Posterior cingulate gyrus (tissue), 11 donors: ENCODE measurements around the gene FAM83G.
A peak's percentile ranks its signal among the peaks of the same experiment; 100 is the strongest.

Source experiments
- DNase-seq, 10 donors: peaks; one replicate each; pipeline versions ENCODE4 v3.0.0 to v3.0.0-alpha.2; 2020 to 2021; ENCODE audit warnings: mixed read lengths in 3 of 10
- intact Hi-C: fragments of 100-400 bp; cut with DNase I; formaldehyde crosslinking; loops from one replicate; pipeline ENCODE4 v1.15.1; 2023

Gene FAM83G

DNA sequence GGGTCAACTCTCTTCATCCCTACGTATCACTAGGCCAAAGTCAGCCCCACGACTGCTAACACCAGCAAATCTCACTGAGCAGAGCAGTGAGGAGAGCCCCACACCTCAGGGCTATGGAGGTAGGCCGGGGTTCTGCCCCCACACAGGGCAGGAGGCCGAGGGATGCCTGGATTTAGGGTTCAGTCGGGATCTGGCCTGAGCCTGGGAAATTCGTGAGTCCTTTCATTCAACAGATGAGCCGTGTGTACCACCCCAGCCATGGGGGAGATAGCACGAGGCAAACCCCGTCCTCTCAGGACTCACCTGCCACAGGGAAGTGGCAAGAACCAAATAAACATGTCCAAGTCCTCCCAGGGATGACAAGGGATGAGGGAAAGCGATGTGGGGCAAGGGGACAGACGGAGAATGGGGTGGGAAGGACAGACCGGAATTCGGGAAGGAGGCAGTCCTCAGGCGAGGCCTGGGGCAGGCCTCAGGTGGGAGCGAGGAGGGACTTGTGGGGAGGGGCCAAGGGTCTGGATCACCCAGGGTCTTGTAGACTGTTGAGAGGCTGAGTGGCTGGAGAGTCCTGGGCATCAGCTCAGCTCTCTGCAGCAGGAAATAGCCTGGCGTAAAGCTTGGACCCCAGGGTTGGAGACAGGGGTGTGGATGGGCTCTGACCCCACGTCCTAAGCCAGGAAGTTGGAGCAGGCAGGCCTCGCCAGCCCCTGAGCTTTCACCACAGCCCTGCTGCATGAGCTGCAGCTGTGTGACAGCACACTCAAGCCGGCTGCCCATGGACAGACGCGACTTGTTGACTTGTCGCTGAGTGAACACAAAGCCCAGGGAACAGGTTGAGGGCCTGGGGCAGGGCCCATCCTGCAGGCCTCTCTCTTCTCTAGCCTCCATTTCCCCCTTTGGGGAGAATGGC, 7.9 kb upstream of the FAM83G start:
- intact Hi-C loops = no loop called here

DNA sequence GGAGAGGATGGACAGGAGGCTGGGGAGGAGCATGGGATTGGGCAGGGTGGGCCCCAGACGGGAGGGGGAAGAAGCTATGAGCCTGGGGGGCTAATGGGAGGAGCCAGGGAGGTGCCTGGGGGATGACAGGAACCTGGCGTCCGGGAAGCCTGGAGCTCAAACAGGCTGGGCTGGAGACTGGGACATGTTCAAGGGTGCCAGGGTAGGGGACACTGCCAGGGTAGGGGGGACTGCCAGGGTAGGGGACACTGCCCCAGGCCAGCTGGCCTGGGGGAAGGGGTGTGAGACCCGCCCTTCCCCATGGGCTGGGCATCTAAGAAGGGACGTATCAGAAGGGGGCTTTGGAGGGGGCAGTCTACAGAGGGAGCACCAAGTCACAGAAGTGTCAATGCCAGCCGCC, 7.0 kb upstream of the FAM83G start:
- intact Hi-C loops = no loop called here
- DNase-seq = peak in 2 of 10 donors; percentile 24 to 58

More for the DNA sequence above, 7.9 kb upstream of the FAM83G start:
- DNase-seq = peak in 2 of 10 donors; percentile 54 to 75

GRCh38 chr17:19010729-19011505, 6.4 kb upstream of the FAM83G start:
- intact Hi-C loops = no loop called here
- peak in 2 of 10 donors; percentile 54 to 63 for DNase-seq

- intact Hi-C loops = no loop called here
- DNase-seq = peak in 2 of 10 donors; percentile 27 to 48
These were observed 5.4 kb upstream of the FAM83G start for GRCh38 chr17:19009970-19010369.

- intact Hi-C loops = no loop called here
- DNase-seq = no peak
These were observed 2.1 kb upstream of the FAM83G start for GRCh38 chr17:19006698-19007097.

- intact Hi-C loops = no loop called here
- peak in 1 of 10 donors; percentile 51 for DNase-seq
These were observed 1.3 kb upstream of the FAM83G start for GRCh38 chr17:19005789-19006430.

GRCh38 chr17:19005137-19005773, 691 bp upstream of the FAM83G start:
- DNase-seq = peak in 1 of 10 donors; percentile 67
- intact Hi-C loops = no loop called here

- intact Hi-C loops = no loop called here
- DNase-seq = peak in 1 of 10 donors; percentile 86
These were observed 782 bp downstream of the FAM83G start for GRCh38 chr17:19003543-19004420.

DNA sequence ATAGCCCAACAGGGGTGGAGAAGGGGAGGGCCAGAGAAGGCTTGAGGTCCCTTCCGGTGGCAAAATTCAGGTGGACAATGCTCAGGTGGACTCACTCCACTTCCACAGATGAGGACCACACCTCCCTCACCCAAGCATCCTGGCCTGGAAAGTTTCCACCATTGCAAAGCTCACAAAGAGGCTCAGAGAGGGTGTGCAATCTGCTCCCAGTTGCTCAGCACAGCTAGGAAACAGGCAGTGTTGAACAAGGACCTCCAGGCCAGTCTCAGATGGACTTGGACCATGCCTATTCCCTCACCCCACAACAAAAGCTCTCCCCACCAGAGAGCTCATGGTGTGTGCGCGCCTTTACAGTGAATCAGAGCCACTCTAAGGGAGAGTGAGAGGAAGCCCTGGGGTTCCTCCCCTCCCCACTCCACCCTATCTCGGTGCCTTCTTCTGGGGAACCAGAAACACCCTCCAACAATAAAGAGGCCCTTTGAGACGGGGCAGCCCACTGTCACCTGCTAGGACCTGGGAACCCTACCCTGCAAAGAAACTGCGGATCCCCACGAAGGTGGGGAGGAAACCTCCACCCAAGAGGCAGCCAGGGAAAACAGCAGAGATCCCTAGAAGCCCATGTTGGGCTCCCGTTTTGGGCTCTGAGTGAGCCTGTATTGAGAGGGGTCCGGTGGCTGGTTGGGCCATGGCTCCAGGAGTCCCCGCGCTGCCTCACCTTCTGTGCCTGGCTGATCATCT, 1.6 kb downstream of the FAM83G start:
- intact Hi-C loops = no loop called here
- peak in 1 of 10 donors; percentile 27 for DNase-seq

- DNase-seq = peak in 1 of 10 donors; percentile 52
- intact Hi-C loops = no loop called here
These were observed 2.5 kb downstream of the FAM83G start for GRCh38 chr17:19001907-19002590.

DNA sequence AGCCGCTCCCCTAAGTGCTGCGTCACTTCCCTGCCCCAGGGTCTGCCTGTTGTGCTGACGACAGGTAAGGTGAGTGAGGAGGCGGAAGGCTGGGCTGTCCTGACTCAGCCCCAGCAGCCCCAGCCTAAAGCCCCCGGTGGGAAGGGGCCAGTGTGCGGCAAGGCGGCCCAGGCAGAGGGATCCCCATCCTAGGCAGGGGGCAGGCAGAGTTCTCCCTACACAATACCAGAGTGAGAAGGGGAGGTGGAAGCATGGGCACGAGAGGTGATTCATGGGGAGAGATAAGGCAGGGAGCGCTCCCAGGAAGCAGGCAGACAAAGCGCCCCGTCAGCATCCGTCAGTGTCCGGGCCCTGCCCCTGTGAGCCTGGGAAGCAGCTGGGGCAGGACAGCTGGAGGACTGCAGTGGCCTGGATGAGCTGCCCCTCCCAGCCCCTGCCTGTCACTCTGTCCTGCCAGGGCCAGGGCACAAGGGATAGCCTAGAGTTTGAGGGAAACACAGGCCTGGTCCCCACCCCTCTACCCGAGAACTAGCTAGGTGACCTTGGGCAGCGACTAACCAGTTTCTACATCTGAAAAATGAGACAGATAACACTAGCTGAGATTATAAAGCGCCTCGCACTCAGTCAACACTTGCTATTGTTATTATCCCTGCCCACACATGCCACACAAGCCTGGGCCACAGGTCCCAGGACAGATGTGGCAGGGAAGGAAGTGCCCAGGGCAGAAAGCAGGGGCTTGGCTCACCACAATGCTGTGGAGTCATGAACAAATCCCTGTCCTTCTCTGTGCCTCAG, 3.8 kb downstream of the FAM83G start:
- DNase-seq = peak in 1 of 10 donors; percentile 65
- intact Hi-C loops = no loop called here

DNA sequence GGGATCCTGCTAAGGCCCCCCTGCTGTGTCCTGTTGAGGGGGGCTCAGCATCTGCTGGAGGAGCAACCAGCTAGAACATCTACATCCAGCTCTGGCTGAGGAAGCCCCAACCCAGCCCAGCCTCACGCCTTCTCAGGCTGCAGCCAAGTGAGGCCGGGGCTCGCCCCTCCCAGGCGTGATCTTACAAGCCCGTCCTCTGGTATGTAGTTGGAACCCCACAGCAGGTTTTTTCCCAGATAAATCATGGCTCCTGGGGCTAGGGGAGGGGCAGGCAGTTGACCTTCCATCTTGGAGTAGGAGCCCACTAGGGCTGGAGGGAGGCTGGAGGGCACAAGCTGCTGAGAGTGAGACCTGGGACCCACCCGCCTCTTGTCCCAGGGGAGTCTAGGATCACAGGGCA, 4.7 kb downstream of the FAM83G start:
- intact Hi-C loops = no loop called here
- peak in 1 of 10 donors; percentile 48 for DNase-seq

- intact Hi-C loops = no loop called here
- no peak for DNase-seq
These were observed 5.2 kb downstream of the FAM83G start for GRCh38 chr17:18999394-18999793.

- DNase-seq = peak in 1 of 10 donors; percentile 47
- intact Hi-C loops = no loop called here
These were observed 6.8 kb downstream of the FAM83G start for GRCh38 chr17:18997650-18998196.

DNA sequence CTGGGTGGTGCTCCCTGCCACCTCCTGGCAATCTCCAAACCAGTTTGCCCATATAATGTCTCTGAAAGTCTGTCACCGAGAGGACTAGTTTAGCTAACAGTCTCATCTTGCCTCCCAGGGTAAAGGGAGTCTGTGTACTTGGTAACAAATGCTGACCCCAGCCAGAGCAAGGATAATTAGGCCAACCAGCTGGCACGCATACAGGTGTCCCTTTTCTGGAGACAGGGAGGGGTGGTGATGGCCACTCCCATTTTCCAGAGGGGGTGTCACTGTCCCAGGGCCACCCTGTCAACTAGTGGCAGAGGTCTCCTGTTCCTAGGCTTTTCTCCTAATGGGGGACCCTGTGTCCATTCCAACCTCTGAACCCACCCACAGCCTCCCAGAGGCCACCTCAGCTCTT, 8.1 kb downstream of the FAM83G start:
- peak in 1 of 10 donors; percentile 41 for DNase-seq
- intact Hi-C loops = no loop called here

GRCh38 chr17:18995220-18995619, 9.3 kb downstream of the FAM83G start:
- intact Hi-C loops = no loop called here
- no peak for DNase-seq

DNA sequence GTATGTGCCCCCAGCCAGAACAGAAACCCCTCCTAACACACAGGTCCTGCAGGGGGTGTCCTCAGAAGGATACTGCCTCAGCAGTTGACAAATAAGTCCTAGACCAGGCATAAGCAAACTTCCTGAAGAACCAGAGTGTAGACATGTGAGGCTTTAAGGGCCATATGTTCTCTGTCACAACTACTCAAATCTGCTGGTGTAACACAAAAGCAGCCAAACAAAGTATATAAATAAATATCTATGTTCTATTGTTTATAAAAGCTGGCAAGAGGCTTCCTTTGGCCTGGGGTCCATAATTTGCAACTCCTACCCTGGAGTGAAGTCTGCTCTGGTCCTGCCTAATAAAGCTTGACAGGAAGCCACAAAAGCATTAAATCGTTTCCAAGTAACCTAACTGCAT, 9.9 kb downstream of the FAM83G start:
- DNase-seq = no peak
- intact Hi-C loops = no loop called here
